PC-9 (cell line): Measurements from ENCODE around the gene PLA2G4C.

Experiments
- CTCF ChIP-seq: fragments of 200-600 bp; sonication (generic); conservative IDR thresholded peaks from 2 replicates; pipeline ENCODE4 v1.6.1; 2017; ENCODE audit warnings: mixed run types, antibody characterized with exemption, mild to moderate bottlenecking, moderate library complexity
- EZH2 ChIP-seq: fragments of 200-600 bp; sonication (generic); IDR thresholded peaks from 2 replicates; pipeline ENCODE4 v1.8.0; 2017; ENCODE audit warnings: antibody characterized with exemption, low read depth

GRCh38 chr19:48148576-48148975, 38.0 kb upstream of the PLA2G4C start:
- TF ChIP-seq CTCF (no peak), EZH2 (no peak)
